SK-N-SH treated with all-trans-retinoic acid at 6 μM for 48 hours (cell line): ENCODE measurements around the gene BANP.

Experiments
- ATAC-seq: fragments of 200-7000 bp; cut with Tn5 transposase; 3 replicates; pipeline ENCODE4 v1.9.1; 2020; ENCODE audit warnings: mild to moderate bottlenecking, moderate library complexity
- ARNTL ChIP-seq: fragments of 450-650 bp; formaldehyde crosslinking; IDR thresholded peaks from 2 replicates; pipeline ENCODE4 v1.5.0; 2020; ENCODE audit warnings: low read depth, mild to moderate bottlenecking, moderate library complexity, borderline replicate concordance
- BACH2 ChIP-seq: fragments of 250-450 bp; sonication (Bioruptor Pico); IDR thresholded peaks from 2 replicates; pipeline ENCODE4 v1.9.0; 2021; ENCODE audit warnings: mild to moderate bottlenecking, borderline replicate concordance
- CREB5 ChIP-seq: fragments of 250-450 bp; sonication (Bioruptor Pico); IDR thresholded peaks from 2 replicates; pipeline ENCODE4 v1.5.1; 2020; ENCODE audit warnings: low read depth, mild to moderate bottlenecking, moderate library complexity
- CSRNP3 ChIP-seq: fragments of 250-450 bp; sonication (Bioruptor Pico); IDR thresholded peaks from 2 replicates; pipeline ENCODE4 v1.5.1; 2021; ENCODE audit warnings: mild to moderate bottlenecking, moderate library complexity
- ESRRG ChIP-seq: fragments of 250-450 bp; sonication (Bioruptor Pico); IDR thresholded peaks from 2 replicates; pipeline ENCODE4 v1.6.1; 2021; ENCODE audit warnings: mild to moderate bottlenecking
- GLIS3 ChIP-seq: fragments of 250-450 bp; sonication (Bioruptor Pico); IDR thresholded peaks from 2 replicates; pipeline ENCODE4 v1.5.0; 2020; ENCODE audit warnings: mild to moderate bottlenecking, moderate library complexity
- ISL1 ChIP-seq: fragments of 250-450 bp; sonication (Bioruptor Pico); IDR thresholded peaks from 2 replicates; pipeline ENCODE4 v2.1.2; 2022; ENCODE audit warnings: mild to moderate bottlenecking, moderate library complexity
- POU6F1 ChIP-seq: fragments of 250-450 bp; sonication (Bioruptor Pico); IDR thresholded peaks from 2 replicates; pipeline ENCODE4 v1.8.0; 2021; ENCODE audit warnings: low read depth, mild to moderate bottlenecking, moderate library complexity, borderline replicate concordance
- PPARA ChIP-seq: fragments of 250-450 bp; sonication (Bioruptor Pico); IDR thresholded peaks from 2 replicates; pipeline ENCODE4 v1.5.0; 2020; ENCODE audit warnings: mild to moderate bottlenecking, borderline replicate concordance
- RARB ChIP-seq: fragments of 250-450 bp; sonication (Bioruptor Pico); IDR thresholded peaks from 2 replicates; pipeline ENCODE4 v1.8.0; 2021; ENCODE audit warnings: mild to moderate bottlenecking, moderate library complexity
- SNAI2 ChIP-seq: fragments of 250-450 bp; sonication (Bioruptor Pico); IDR thresholded peaks from 2 replicates; pipeline ENCODE4 v1.5.0; 2020; ENCODE audit warnings: mild to moderate bottlenecking, moderate library complexity
- TCF4 ChIP-seq: fragments of 250-450 bp; sonication (Bioruptor Pico); IDR thresholded peaks from 2 replicates; pipeline ENCODE4 v1.8.0; 2021; ENCODE audit warnings: mild to moderate bottlenecking, moderate library complexity, borderline replicate concordance
- TOX ChIP-seq: fragments of 250-450 bp; sonication (Bioruptor Pico); IDR thresholded peaks from 2 replicates; pipeline ENCODE4 v1.8.0; 2021; ENCODE audit warnings: mild to moderate bottlenecking, moderate library complexity, borderline replicate concordance
- TSHZ2 ChIP-seq: fragments of 250-450 bp; sonication (Bioruptor Pico); IDR thresholded peaks from 2 replicates; pipeline ENCODE4 v1.5.0; 2020; ENCODE audit warnings: mild to moderate bottlenecking, moderate library complexity
- ZC3H10 ChIP-seq: fragments of 250-450 bp; sonication (Bioruptor Pico); IDR thresholded peaks from 2 replicates; pipeline ENCODE4 v1.5.1; 2021; ENCODE audit warnings: mild to moderate bottlenecking, moderate library complexity
- ZFP3 ChIP-seq: fragments of 250-450 bp; sonication (Bioruptor Pico); IDR thresholded peaks from 2 replicates; pipeline ENCODE4 v1.5.0; 2020; ENCODE audit warnings: mild to moderate bottlenecking, moderate library complexity
- ZFP30 ChIP-seq: fragments of 450-650 bp; formaldehyde crosslinking; IDR thresholded peaks from 2 replicates; pipeline ENCODE4 v1.5.0; 2022; ENCODE audit warnings: mild to moderate bottlenecking, moderate library complexity
- ZNF565 ChIP-seq: fragments of 450-650 bp; formaldehyde crosslinking; conservative IDR thresholded peaks from 2 replicates; pipeline ENCODE4 v1.5.0; 2020; ENCODE audit warnings: low read depth, mild to moderate bottlenecking, moderate library complexity
- ZNF70 ChIP-seq: fragments of 450-650 bp; formaldehyde crosslinking; IDR thresholded peaks from 2 replicates; pipeline ENCODE4 v1.5.0; 2020; ENCODE audit warnings: mild to moderate bottlenecking, moderate library complexity
- ZNF8 ChIP-seq: fragments of 450-650 bp; formaldehyde crosslinking; IDR thresholded peaks from 2 replicates; pipeline ENCODE4 v1.5.0; 2020; ENCODE audit warnings: mild to moderate bottlenecking, moderate library complexity
- TF ChIP-seq, protein P1 (sequence below): fragments of 250-450 bp; sonication (Bioruptor Pico); IDR thresholded peaks from 2 replicates; pipeline ENCODE4 v1.8.0; 2020; ENCODE audit warnings: mild to moderate bottlenecking, moderate library complexity, borderline replicate concordance

BANP gene

GRCh38 chr16:88070989-88071625 is 119.9 kb downstream of the BANP start:
- TF ChIP-seq TOX (CRISPR knock-in tag) = no peak
- TF ChIP-seq ZNF70 (CRISPR knock-in tag) = no peak
- no peak for TF ChIP-seq TCF4 (CRISPR knock-in tag)
- TF ChIP-seq CREB5 = no peak
- no peak for TF ChIP-seq ARNTL
- no peak for TF ChIP-seq ZNF8
- TF ChIP-seq ISL1 (CRISPR knock-in tag) = no peak
- TF ChIP-seq, protein P1, sequence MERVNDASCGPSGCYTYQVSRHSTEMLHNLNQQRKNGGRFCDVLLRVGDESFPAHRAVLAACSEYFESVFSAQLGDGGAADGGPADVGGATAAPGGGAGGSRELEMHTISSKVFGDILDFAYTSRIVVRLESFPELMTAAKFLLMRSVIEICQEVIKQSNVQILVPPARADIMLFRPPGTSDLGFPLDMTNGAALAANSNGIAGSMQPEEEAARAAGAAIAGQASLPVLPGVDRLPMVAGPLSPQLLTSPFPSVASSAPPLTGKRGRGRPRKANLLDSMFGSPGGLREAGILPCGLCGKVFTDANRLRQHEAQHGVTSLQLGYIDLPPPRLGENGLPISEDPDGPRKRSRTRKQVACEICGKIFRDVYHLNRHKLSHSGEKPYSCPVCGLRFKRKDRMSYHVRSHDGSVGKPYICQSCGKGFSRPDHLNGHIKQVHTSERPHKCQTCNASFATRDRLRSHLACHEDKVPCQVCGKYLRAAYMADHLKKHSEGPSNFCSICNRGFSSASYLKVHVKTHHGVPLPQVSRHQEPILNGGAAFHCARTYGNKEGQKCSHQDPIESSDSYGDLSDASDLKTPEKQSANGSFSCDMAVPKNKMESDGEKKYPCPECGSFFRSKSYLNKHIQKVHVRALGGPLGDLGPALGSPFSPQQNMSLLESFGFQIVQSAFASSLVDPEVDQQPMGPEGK = no peak
- TF ChIP-seq ZFP3 = no peak
- no peak for ATAC-seq

GRCh38 chr16:88071908-88072307 is 120.7 kb downstream of the BANP start:
- no peak for ATAC-seq

GRCh38 chr16:88072571-88073001 is 121.4 kb downstream of the BANP start:
- no peak for ATAC-seq
- TF ChIP-seq TOX (CRISPR knock-in tag) (no peak), GLIS3 (CRISPR knock-in tag) (no peak), ARNTL (no peak), RARB (CRISPR knock-in tag) (no peak), ZNF8 (no peak), SNAI2 (no peak), CREB5 (no peak), BACH2 (CRISPR knock-in tag) (no peak), ZNF565 (no peak), ZNF70 (CRISPR knock-in tag) (no peak), TCF4 (CRISPR knock-in tag) (no peak), ZC3H10 (CRISPR knock-in tag) (no peak), PPARA (CRISPR knock-in tag) (no peak), TSHZ2 (no peak)
- TF ChIP-seq, all 23 proteins: peak for 0

More at GRCh38 chr16:88071908-88072307, 120.7 kb downstream of the BANP start:
- TF ChIP-seq ISL1 (CRISPR knock-in tag) = no peak
- TF ChIP-seq, protein P1 = no peak

DNA sequence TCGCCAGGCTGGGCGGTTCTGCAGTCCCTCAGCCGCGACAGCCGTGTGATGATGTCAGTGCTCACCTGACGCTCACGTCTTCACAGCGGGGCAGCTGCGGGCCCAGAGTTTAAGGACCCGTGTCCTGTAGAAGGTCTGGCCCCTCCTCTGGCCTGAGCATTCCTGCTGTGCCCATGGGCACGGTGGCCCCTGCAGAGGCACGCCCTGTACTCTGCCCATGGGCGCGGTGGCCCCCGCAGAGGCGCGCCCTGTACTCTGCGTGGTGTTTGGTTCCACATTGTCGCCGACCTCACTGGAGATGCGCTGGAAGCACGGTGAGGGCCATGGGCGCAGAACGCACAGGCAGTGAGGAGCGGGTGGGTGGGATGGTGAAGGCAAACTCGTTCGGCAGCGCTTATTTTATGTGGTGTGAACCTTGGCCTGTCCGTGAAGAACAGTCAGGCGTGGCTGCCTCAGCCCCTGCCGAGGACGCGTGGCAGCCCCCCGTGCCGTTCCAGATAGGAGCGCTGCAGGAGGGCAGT is 122.0 kb downstream of the BANP start:
- no peak for ATAC-seq
- TF ChIP-seq CSRNP3 (CRISPR knock-in tag) = no peak
- no peak for TF ChIP-seq ESRRG (CRISPR knock-in tag)
- no peak for TF ChIP-seq ZC3H10 (CRISPR knock-in tag)
- no peak for TF ChIP-seq TCF4 (CRISPR knock-in tag)
- TF ChIP-seq GLIS3 (CRISPR knock-in tag) = no peak
- no peak for TF ChIP-seq ZFP30 (CRISPR knock-in tag)
- no peak for TF ChIP-seq ZNF565
- TF ChIP-seq POU6F1 (CRISPR knock-in tag) = no peak
- TF ChIP-seq SNAI2 = no peak
